Neural crest cell (in vitro differentiated cells): ENCODE data around the gene DSC1. TPM values are rescaled to one million over a fixed set of nuclear protein-coding genes. Genes with fewer than 3 reads are reported as not detected.

ENCODE experiments used
- DNase-seq: peaks from one replicate; pipeline ENCODE4 v3.0.0; 2021; ENCODE audit warnings: low read depth, mixed read lengths, low spot score
- H3K27ac Mint-ChIP-seq: one replicate; pipeline ENCODE4 v1.8.0; 2021; ENCODE audit warnings: mild to moderate bottlenecking, mixed read lengths; ENCODE audit not compliant: unreplicated experiment
- H3K27me3 Mint-ChIP-seq: 2 replicates; pipeline ENCODE4 v1.8.0; 2021; ENCODE audit warnings: low read depth, mild to moderate bottlenecking, mixed read lengths
- H3K36me3 Mint-ChIP-seq: 2 replicates; pipeline ENCODE4 v1.8.0; 2021; ENCODE audit warnings: low read depth, mild to moderate bottlenecking, mixed read lengths
- H3K4me1 Mint-ChIP-seq: 2 replicates; pipeline ENCODE4 v1.8.0; 2021; ENCODE audit warnings: mixed read lengths
- H3K4me3 Mint-ChIP-seq: one replicate; pipeline ENCODE4 v1.8.0; 2021; ENCODE audit warnings: mild to moderate bottlenecking, mixed read lengths
- H3K9me3 Mint-ChIP-seq: 2 replicates; pipeline ENCODE4 v1.8.0; 2021; ENCODE audit warnings: mixed read lengths
- total RNA-seq: library from RNA; stranded (reverse); gene quantifications from 2 replicates; pipeline ENCODE4 v1.2.1, GENCODE V29; 2021
- TF ChIP-seq, protein P1 (sequence below): fragments of 200-600 bp; sonication (generic); conservative IDR thresholded peaks from 2 replicates; pipeline ENCODE4 v1.5.0; 2021; ENCODE audit warnings: antibody characterized with exemption, mild to moderate bottlenecking

Gene DSC1
- total RNA-seq, 1 donor from 2014 or later = not detected

DNA sequence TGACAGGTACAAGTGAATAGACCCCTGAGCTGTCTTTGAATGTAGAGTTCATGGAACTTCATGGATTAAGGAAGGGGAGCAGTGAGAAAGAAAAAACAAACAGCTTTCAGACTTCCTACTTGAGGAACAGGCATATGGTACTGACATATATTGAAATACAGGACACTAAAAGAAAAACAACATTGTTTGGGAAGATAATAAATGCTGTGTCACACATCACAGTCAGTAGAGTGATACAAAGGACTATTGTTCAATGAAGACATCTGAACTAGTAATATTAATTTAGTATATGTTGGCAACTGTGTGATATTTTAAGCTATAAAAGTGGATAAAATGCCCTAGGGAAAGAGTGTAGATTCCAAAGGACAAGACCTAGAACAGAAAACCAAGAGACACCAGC, 63.8 kb downstream of the DSC1 start:
- Mint-ChIP-seq H3K27ac (no peak overlapping the region), H3K9me3 (no peaks in the 10 kb centered on the region), H3K4me3 (peak overlapping the region; percentile 92), H3K36me3 (no peaks in the 10 kb centered on the region), H3K27me3 (peaks cover 29% of the 10 kb centered on the region), H3K4me1 (peaks cover 24% of the 10 kb centered on the region)
- DNase-seq = no peak
- TF ChIP-seq, protein P1, sequence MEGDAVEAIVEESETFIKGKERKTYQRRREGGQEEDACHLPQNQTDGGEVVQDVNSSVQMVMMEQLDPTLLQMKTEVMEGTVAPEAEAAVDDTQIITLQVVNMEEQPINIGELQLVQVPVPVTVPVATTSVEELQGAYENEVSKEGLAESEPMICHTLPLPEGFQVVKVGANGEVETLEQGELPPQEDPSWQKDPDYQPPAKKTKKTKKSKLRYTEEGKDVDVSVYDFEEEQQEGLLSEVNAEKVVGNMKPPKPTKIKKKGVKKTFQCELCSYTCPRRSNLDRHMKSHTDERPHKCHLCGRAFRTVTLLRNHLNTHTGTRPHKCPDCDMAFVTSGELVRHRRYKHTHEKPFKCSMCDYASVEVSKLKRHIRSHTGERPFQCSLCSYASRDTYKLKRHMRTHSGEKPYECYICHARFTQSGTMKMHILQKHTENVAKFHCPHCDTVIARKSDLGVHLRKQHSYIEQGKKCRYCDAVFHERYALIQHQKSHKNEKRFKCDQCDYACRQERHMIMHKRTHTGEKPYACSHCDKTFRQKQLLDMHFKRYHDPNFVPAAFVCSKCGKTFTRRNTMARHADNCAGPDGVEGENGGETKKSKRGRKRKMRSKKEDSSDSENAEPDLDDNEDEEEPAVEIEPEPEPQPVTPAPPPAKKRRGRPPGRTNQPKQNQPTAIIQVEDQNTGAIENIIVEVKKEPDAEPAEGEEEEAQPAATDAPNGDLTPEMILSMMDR = no peak

DNA sequence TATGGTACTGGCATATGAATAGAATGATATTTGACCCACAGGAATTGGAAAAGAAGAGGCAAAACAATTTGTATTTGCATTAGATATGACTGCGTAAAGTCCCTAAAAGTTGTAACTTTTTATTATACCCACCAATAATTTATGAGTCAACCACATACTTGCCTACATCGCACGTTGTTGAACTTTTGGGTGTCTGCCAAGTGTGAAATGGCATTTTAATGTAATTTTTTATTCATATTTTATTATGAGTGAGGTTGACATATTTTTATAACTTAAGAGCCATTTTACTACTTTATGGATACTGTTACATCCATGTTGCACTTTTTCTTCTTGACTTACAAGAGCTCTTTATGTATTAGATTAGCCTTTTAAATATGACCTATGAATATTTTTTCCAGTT, 65.0 kb downstream of the DSC1 start:
- no peak for DNase-seq
- H3K4me1 Mint-ChIP-seq = peaks cover 24% of the 10 kb centered on the region
- H3K27me3 Mint-ChIP-seq = peaks cover 23% of the 10 kb centered on the region
- no peak overlapping the region for H3K27ac Mint-ChIP-seq
- no peak overlapping the region for H3K4me3 Mint-ChIP-seq
- TF ChIP-seq, protein P1 = no peak
- no peaks in the 10 kb centered on the region for H3K9me3 Mint-ChIP-seq
- H3K36me3 Mint-ChIP-seq = no peaks in the 10 kb centered on the region

DNA sequence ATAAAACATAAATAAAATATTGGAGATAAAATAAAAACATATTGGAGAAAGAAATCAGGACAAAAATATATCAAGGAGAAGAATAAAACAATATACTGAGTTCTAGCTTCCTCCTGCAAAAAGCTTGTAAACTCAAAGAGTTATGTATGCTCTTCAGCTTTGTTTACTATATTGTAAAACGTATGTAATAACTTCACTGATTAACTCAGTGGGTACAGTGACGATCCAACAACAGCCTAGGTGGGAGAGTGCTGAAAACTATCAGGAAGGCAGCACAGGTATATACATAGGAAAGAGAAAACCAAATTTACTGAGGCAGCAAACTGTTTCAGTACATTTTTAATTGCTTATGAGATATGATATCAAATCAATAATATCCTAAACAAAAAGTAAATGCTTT, 68.8 kb downstream of the DSC1 start:
- peaks cover 3% of the 10 kb centered on the region for H3K4me1 Mint-ChIP-seq

DNA sequence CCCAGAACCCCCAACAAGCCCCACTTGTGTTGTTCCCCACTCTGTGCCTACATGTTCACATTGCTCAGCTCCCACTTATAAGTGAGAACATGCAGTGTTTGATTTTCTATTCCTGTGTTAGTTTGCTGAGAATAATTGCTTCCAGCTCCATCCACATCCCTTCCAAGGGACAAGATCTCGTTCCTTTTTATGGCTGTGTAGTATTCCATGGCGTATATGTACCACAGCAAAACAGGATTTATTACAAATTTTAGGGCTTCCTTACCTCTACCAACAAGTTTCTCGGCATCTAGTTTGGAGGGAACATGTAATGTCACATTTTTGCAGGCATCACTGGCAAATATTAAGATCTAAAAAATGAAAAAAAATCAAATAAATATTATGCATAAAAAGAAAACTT, 69.4 kb downstream of the DSC1 start:
- H3K36me3 Mint-ChIP-seq = no peaks in the 10 kb centered on the region
- H3K27me3 Mint-ChIP-seq = no peaks in the 10 kb centered on the region
- H3K27ac Mint-ChIP-seq = no peak overlapping the region
- no peak overlapping the region for H3K4me3 Mint-ChIP-seq
- no peaks in the 10 kb centered on the region for H3K4me1 Mint-ChIP-seq
- H3K9me3 Mint-ChIP-seq = no peaks in the 10 kb centered on the region
- TF ChIP-seq, protein P1 = no peak
- DNase-seq = no peak

More for the DNA sequence above, 68.8 kb downstream of the DSC1 start:
- no peak for DNase-seq
- TF ChIP-seq, protein P1 = no peak
- H3K27ac Mint-ChIP-seq = no peak overlapping the region
- H3K27me3 Mint-ChIP-seq = no peaks in the 10 kb centered on the region
- H3K4me3 Mint-ChIP-seq = no peak overlapping the region
- no peaks in the 10 kb centered on the region for H3K36me3 Mint-ChIP-seq
- H3K9me3 Mint-ChIP-seq = no peaks in the 10 kb centered on the region

DNA sequence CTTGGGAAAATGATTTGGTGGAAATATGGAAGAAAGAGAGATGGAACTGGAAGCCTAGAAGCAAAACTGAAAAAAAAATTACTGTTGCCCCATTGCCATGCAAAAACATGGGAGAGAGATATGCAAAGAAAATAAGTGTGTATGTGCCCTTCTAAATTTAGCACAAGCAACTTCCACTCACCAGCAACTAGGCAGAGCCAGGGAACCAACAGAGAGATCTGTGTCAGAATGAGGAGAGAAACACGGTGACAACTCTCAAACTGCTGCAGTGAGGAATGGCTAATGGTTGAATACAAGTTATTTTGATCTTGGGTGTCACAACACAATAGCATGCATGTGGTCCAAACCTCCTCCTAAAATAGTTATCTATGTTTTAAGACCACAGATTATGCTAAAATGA, 71.3 kb downstream of the DSC1 start:
- TF ChIP-seq, protein P1 = no peak
- Mint-ChIP-seq H3K27ac (no peak overlapping the region), H3K4me1 (no peaks in the 10 kb centered on the region), H3K36me3 (peaks cover 3% of the 10 kb centered on the region), H3K27me3 (no peaks in the 10 kb centered on the region), H3K9me3 (no peaks in the 10 kb centered on the region), H3K4me3 (no peak overlapping the region)
- no peak for DNase-seq

DNA sequence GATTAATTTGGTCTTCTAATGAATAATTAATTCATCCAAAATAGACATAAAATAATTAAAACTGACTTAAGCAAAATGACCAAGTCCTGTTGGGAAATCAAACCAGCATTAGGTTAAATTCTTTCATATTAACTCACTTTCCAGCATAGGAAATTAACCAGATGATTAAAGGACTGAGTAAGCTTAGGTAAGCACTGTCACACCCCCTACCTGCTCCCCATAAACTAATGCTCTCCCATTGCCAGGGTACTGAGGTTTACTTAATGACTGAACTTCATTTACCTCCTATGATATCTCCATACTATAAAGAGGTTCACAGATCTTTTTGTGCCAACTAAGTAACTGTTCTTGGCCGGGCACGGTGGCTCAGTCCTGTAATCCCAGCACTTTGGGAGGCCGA, 74.1 kb downstream of the DSC1 start:
- TF ChIP-seq, protein P1 = no peak
- no peaks in the 10 kb centered on the region for H3K9me3 Mint-ChIP-seq
- peaks cover 3% of the 10 kb centered on the region for H3K36me3 Mint-ChIP-seq
- H3K27me3 Mint-ChIP-seq = no peaks in the 10 kb centered on the region
- no peak overlapping the region for H3K4me3 Mint-ChIP-seq
- no peak overlapping the region for H3K27ac Mint-ChIP-seq
- no peak for DNase-seq
- H3K4me1 Mint-ChIP-seq = no peaks in the 10 kb centered on the region
